GM21528 (cell line): ENCODE measurements around the gene EXOC6.
"Not testable (repeated sequence)": the region's sequence is repeated elsewhere in the genome, so short reads cannot be mapped to it uniquely, and the experiment has no call there.

Source experiments
- ATAC-seq: cut with Tn5 transposase; IDR thresholded peaks from one replicate; pipeline ENCODE4 v1.9.1; 2021; ENCODE audit warnings: mild to moderate bottlenecking, moderate library complexity; ENCODE audit not compliant: unreplicated experiment, low FRiP score

The EXOC6 gene

DNA sequence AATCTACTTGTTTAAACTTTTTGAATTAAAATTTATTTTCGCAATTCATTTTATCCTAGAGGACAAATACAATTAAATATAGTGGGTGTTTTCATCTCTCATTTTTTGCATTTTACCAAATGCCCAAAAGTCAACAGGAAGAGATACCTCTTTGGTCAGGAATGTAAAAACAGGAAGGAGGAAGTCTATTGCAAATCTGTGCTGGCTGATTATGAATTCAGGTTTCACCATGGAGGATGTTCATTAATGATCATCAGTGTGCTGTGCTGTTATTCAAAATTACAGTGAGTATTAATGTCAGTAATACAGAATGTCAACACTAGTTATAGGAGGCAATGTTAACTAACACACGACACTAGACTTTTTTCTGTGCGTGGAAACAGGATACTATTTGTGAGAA, 24.7 kb downstream of the EXOC6 start:
- ATAC-seq = no peak

DNA sequence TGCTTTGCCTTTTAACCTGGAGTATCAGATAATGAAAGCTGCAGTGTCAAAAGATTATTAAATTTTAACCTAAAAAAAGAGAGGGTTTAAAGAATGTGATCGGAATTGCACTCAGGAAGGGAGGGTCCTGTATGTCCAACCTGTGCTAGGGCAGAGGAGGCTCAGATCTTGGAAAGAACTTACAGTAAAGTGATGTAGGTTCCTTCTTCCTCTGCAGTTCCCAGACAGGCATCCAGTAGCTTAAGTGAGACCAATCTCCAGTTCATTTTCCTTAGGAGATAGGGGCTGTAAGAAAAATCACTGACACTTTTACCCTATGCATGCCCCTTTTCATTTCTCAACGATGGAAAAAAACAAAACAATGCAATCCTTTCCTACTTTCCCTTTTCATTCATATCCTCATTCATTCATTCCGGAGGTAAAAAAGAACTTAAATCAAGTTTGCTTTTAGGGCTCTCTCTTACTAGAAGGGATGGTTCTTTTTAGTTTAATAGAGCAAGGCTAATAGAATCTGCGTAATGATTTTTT, 28.3 kb downstream of the EXOC6 start:
- ATAC-seq = no peak

DNA sequence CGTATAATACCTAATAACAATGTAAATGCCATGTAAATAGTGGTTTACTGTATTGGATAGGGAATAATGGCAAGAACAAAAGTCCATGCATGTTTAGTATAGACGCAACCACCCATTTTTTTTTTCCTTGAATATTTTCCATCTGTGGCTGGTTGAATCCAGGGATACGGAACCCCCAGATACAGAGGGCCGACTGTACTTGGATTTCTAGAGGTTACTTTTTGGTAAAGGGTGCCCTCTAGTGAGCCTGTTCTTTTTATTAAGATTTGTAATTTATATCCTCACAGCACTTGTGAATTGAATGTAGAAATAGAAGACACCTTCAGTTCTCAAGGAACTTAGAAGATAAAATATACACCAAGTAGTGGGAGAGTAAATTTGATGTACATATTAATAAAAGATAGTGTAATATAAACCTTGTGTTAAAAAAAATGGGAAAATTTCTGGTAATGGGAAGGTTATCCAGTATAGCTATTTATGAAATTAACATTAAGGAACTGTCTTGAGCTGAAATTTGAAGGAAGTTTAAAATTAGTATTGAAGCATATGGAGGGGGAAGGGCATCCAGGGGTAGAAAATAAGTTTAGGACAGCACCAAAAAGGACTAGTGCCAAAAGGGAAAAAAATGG, 32.0 kb downstream of the EXOC6 start:
- no peak for ATAC-seq

DNA sequence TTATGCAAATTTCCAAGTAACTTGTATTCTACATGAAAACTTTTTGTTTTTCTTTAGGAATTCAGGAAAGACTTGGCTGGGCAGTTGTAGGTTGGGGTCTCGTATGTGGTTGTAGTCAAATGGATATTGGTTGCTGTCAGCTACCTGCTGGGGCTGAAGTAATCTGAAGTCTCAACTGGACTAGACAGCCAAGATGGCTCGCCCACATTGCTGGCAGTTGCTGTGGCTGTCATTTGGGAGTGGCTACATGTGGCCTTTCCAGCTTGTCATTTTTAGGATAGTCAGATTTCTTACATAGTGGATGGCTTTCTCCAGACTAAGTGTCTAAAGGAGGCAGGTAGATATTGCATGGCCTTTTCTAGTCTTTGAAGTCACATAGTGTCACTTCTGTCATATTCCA, 32.6 kb downstream of the EXOC6 start:
- ATAC-seq = no peak

DNA sequence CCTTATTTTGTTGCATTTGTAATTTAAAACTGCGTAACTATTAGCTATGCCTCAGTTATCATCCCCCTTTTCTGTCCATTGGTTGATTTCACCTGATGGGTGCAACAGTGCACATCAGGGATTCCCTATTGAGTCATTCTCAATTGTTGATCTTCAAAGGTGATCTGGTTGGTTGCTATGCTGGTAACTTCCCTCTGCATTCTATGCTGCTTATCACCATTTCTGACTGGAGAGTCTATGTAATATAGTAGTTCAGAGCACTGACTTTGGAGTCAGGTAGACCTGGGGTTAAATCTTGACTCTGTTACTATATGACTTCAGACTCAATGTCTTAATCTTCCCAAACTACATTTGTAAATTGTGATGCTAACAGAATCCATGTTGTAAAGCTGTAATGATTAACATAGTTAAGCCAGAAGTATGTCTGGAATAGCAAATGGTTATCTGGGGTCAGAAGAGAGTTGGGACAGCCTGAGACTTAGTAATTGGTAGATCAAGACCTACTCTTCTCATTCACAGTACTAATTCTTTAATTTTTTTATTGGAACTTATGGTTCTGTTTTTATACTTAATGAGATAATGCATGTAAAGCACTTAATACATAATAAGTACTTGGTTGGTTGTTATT, 38.1 kb downstream of the EXOC6 start:
- ATAC-seq = no peak

DNA sequence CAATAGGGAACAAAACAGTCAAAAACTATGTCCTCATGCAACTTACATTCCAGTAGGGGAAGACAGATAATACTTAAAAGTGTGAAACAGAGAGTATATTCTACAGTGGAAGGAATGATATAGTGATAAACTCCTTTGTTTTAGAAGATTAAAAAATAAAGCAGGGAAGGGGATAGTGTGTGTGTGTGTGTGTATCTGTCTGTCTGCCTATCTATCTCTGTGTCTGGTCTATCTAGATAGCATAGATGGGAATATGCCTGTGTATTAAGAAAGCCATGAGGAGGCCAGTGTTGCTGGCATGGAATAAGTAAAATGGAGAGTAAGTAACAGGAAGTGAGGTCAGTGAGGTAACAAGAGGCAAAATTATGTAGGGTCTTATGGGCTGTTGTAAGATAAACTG, 42.2 kb downstream of the EXOC6 start:
- no peak for ATAC-seq

DNA sequence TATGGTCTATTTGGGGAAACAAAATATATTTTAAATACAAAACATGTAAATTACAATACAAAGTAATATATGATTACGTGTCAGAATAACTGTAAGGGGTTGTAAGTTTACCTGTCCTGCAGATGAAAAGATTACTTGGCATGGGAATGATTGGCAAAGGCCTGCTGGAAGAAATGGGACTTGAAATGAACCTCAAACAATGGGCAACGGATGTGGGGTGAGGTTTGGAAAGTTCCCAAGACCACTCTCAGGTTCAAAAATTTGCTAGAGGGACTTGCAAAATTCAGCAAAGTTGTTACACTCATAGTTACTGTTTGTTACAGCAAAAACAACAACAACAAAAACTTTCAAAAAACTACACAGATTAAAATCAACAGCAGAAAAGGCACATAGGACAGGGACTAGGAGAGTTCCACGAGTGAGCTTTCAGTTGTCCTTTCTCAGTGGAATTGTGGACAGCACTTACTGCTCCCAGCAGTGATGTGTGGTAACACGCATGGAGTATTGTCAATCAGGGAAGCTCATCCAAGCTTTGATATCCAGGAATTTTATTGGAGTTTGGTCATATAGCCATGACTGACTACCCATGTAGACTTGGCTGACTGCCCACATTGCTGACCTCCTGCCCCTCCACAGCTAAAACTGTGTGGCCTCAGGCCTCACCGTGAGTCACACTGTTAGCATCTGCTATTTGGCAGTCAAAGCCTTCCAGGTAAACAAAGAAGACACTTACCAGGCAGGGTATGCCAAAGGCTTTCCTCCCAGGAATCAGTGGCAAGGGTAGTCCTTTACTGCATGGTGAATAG, 43.8 kb downstream of the EXOC6 start:
- no peak for ATAC-seq

DNA sequence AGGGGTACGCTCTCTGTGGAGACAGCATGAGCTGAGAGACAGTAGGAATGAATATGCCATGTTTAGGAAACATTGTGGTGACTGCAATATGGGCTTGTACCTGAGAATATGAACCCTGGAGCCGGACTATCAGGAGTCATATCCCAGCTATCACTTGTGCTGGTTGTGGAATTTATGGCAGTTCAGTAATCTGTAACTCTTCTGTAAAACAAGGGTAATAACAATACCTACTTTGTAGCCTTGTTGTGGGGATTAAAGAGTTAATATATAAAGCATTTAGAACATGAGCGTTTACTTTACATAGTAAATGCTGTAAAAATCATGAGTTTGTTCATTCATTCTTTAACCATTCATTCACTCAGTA, 44.4 kb downstream of the EXOC6 start:
- no peak for ATAC-seq

DNA sequence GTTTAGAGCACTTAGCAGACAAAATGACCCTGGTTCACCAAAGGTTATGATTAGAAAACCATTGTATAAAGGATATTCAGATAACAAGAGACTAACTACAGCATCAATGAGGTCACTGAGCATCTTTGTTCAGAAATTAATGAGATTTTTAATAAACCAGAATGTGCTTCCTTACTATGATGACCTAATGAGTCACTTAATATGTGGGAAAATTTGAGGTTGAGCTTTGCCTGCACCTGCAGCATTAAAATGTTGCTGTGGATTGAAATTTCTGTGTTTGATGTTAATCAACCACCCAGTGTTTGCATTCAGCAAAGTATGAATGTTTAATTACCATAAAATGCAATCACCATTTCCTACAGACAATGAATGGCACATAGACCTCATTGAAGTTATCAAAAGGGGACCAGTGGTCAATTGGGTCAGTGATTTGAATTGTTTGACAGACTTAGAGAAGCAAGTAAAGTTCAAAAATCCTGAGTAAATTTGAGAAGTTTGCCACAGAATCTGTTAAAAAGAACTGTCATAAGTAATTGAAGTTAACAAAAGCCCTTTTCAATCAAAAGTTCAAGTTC, 45.8 kb downstream of the EXOC6 start:
- ATAC-seq = no peak

DNA sequence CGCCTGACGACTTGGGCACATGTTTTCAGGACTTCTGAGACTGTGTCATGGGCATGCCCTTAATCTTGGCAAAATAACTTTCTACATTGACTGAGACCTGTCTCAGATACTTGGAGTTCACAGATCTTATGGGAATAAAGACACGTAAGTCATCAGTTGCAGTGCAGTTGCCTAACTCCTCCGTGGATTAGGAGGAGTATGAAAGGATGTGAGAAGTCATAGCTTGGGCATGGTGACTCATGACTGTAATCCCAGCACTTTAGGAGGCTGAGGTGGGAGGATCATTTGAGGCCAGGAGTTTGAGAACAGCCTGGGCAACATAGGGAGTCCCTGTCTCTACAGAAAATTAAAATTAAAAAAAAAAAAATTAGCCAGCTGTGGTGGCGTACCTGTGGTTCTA, 49.6 kb downstream of the EXOC6 start:
- ATAC-seq = no peak

DNA sequence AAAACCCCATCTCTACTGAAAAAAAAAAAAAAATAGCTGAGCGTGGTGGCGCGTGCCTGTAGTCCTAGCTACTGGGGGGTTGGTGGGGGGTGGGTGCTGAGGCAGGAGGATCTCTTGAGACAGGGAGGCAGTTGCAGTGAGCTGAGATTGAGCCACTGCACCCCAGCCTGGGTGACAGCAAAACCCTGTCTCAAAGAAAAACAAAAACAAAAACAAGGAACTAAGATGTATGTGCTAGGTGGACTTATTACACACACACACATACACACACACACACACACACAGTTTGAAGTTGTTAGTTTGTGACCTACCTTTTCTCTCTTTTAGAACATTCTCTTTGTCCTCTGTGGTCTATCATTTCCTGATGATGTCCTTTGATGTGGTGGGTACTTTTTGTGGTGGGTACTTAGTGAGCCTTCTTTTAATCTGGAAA, 53.5 kb downstream of the EXOC6 start:
- no peak for ATAC-seq

DNA sequence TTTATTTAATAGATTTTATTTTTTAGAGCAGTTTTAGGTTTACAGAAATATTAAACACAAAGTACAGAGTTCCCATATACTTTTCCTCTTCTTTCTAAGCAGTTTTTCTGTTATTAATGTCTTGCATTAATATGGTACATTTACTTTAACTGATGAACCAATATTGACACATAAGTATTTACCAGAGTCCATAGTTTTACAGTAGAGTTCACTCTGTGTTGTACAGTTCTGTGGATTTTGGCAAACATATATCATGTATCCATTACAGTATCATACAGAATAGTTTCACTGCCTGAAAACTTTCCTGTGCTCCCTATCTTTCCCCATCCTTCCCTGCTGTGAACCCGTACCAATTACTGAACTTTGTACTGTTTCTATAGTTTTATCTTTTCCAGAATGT, 55.3 kb downstream of the EXOC6 start:
- ATAC-seq = no peak

DNA sequence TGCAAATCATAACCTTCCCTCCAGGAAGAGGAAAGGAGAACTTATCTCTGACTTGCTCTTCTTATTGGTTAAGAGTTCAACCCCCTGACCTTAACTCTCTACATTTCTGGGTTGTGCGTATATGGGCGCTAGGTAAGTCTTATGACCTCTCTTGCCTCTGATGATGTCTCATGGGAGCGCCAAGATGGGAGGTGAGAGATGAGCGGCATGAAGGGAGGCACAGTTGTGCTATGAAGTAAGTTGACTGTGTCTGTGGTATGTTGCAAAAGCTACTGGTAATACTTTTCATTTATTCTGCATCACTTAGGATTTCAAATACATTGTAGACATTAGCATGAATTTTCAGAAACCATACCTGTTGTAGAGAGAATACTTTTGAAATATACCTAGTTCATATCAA, 59.0 kb downstream of the EXOC6 start:
- ATAC-seq = no peak

DNA sequence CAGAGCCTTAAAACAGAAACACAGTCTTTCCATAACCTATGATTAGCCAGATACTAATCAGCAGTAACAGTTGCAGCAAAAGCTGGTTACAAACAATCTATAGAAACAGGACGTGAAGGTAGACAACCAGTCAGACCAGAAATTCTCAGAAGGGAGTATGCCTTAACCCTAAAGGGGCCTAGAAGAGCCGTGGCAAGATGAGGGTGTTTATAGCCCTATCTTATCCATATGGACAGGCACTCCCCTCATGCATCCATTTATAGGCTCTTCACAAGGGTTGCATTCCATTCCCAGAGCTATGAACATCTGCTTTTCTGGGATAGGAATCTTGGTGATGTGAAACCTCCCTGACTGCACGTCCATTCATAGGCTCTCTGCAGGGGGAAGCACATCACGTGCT, 64.3 kb downstream of the EXOC6 start:
- not testable (repeated sequence) for ATAC-seq

DNA sequence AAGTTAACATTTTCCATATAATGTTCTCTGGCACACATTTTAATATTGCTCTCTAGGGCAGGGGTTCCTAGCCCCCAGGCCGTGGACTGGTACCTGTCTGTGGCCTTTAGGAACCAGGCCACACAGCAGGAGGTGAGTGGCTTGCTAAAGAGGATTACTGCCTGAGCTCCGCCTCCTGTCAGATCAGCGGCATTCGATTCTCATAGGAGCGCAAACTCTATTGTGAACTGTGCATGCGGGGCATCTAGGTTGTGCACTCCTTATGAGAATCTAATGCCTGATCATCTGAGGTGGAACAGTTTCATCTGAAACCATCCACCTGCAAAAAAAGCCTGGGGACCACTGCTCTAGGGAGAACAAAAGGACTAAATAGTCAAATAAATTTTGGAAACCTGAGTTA, 65.7 kb downstream of the EXOC6 start:
- no peak for ATAC-seq

DNA sequence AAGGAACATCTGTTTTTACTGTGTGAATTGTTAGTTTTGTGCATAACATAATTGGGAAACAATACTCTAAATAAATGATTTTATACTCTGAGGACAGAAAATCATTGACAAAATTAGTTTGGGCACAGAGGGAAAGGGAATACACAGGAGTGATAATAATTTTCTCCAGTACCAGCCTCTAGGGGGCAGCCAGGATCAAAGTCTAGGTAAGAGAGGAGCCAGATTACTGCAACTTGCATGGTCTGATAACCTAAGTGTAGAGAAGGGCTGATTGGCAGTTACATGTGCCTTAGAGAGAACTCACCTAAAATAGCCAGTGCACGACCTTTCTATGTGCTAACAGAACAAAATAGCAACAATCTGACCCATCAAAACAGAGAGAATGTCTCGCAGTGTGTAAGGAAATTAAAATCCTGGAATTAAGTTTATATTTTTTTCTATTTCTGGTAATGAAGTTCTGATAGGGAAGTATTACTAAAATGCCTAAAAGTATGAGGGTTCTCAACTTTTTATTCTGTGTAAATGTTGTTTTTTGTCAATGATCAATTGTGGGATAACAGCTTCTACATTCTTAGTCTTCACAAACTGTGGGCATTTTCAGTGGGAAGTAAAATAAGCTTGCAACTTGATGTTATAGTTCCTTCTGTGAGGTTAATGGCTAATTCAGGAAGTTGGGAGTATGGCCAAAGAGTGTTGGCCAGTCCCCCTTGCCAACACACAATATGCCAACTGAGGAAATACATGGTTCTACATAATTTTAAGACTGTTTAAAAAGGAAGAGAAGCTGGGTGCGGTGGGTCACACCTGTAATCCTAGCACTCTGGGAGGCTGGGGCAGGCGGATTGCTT, 66.4 kb downstream of the EXOC6 start:
- ATAC-seq = no peak

DNA sequence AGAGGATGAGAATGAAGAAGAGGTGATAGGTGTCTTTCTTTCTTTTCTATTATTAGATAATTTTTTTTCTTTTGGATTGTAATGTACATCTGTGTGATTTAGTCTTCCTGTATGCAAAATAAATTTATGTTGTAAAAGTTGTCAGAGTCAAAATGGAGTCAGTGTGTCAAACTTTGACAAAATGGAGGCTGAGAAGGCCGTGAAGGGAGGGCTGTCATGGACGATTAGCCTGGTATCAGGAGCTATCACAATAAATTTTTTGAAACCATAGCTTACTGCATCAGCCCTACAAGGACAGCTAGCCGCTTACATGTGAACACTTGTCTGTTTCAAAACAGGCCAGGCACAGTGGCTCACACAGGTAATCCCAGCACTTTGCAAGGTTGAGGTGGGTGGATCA, 67.6 kb downstream of the EXOC6 start:
- ATAC-seq = no peak

DNA sequence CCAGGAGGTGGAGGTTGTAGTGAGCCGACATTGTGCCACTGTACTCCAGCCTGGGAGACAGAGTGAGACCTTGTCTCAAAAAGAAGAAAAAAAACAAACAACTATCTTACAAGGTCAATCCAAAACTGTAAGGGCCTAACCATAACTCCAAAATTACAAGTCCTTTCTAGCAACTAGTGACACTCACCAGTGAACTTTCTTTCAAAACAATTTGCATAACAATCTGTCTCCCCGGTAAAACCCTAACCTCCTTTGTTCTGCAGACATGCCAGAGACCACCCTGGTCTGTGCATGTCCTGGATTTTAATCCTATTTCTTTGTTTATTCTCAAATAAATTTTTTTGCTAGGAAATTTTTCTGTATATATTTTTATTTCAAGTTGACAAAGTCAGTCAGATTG, 68.1 kb downstream of the EXOC6 start:
- ATAC-seq = no peak

DNA sequence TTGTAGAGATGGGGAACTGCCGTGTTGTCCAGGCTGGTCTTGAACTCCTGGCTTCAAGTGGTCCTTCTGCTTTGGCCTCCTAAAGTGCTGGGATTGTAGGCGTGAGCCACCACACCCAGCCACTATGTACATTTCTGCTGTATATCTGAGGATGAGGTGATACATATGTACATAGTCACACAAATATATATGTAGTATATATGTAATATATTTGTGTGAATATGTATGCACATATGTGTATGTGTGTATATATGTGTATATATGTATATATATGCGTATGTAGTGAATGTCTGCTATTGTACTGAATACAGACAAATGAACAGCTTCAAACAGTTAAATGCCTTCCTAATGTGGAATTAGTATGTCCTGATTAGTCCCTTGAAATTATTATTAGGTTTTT, 70.3 kb downstream of the EXOC6 start:
- ATAC-seq = no peak

DNA sequence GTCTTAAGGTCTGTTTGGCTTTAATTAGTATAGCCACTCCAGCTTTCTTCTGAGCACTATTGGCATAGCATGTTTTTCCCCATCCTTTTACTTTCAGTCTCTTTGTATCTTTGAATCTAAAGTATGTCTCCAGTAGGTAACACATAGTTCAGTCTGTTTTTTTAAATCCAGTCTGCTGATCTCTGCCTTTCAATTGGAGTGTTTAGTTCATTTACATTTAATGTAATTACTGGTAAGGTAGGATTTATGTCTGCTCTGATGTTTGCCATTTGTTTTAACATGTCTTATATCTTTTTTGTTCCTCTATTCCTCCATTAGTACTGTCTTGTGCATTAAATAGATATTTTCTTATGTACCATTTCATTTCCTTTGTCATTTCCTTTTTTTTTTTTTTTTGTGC, 72.5 kb downstream of the EXOC6 start:
- ATAC-seq = no peak
